ENCODE measurements around the gene CCL17. TPM values are rescaled to one million over a fixed set of nuclear protein-coding genes. Genes with fewer than 3 reads are reported as not detected.
"Not testable (repeated sequence)": the region's sequence is repeated elsewhere in the genome, so short reads cannot be mapped to it uniquely, and the experiment has no call there.

The CCL17 gene
- total RNA-seq, 4 donors from 2014 or later, result 2.6 TPM; not detected in 3

DNA sequence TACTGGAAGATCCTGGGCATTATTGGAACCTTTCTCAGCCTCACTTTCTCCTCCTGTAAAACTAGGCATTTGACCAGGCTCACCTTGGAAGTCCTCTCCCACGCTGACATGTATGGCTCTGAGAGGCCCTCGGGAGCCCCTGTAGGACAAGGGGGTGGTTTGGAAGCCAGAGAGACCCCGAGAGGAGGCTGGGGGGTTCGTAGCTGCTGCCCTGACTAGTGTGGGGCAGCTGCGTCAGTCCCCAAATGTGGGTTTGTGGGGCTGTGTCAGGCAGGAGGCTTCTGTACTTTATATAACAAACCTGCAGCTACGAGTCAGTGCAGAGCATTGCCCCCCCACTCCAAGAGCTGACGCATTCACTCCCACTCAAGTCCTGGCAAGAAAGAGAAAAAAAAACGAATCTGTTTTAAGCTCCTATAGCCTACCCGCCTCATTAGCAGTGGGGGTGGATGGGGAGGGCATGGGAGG, 30.5 kb upstream of the CCL17 start:
- Histone ChIP-seq H3K36me3 (no peaks in the 10 kb centered on the region), H3K9me3 (no peaks in the 10 kb centered on the region), H3K4me1 (peaks cover 52% of the 10 kb centered on the region), H3K27me3 (no peaks in the 10 kb centered on the region), H3K27ac (peak overlapping the region; percentile 81), H3K4me3 (peak overlapping the region; percentile 57)
- TF ChIP-seq POLR2A (IDR thresholded peaks at IDR 0.05) (no peak), EP300 (IDR thresholded peaks at IDR 0.05) (no peak), POLR2AphosphoS5 (IDR thresholded peaks at IDR 0.05) (no peak)
- TF ChIP-seq, protein P1, sequence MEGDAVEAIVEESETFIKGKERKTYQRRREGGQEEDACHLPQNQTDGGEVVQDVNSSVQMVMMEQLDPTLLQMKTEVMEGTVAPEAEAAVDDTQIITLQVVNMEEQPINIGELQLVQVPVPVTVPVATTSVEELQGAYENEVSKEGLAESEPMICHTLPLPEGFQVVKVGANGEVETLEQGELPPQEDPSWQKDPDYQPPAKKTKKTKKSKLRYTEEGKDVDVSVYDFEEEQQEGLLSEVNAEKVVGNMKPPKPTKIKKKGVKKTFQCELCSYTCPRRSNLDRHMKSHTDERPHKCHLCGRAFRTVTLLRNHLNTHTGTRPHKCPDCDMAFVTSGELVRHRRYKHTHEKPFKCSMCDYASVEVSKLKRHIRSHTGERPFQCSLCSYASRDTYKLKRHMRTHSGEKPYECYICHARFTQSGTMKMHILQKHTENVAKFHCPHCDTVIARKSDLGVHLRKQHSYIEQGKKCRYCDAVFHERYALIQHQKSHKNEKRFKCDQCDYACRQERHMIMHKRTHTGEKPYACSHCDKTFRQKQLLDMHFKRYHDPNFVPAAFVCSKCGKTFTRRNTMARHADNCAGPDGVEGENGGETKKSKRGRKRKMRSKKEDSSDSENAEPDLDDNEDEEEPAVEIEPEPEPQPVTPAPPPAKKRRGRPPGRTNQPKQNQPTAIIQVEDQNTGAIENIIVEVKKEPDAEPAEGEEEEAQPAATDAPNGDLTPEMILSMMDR (IDR thresholded peaks at IDR 0.05), result no peak
- no peak for DNase-seq (ENCODE audit: low spot score in 2 of 2)
- WGBS, result 27% methylated on average over 6 of the region's 9 CpGs

DNA sequence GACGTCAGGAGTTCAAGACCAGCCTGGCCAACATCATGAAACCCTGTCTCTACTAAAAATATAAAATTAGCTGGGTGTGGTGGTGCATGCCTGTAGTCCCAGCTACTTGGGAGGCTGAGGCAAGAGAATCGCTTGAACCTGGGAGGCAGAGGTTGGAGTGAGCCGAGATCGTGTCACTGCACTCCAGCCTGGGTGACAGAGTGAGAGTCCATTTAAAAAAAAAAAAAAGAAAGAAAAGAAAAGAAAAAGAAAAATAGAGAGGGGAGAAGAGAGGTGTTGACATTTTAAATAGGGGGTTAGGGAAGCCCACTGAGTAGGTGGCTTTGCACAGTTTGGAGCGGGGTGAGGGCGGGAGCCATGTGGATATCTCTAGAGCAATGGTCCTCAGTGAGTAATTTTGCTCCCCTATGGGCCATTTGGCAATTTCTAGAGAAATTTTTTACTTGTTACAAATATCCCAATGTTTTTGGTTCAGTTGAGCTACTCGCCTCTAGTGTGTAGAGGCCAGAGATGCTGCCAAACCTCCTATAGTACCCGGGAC, 29.6 kb upstream of the CCL17 start:
- not testable (repeated sequence) for H3K4me3 ChIP-seq; H3K27ac ChIP-seq; H3K27me3 ChIP-seq; H3K9me3 ChIP-seq; DNase-seq (ENCODE audit: low spot score in 2 of 2); H3K36me3 ChIP-seq
- WGBS, result 73% methylated on average over 8 of the region's 8 CpGs
- peaks cover 52% of the 10 kb centered on the region for H3K4me1 ChIP-seq

DNA sequence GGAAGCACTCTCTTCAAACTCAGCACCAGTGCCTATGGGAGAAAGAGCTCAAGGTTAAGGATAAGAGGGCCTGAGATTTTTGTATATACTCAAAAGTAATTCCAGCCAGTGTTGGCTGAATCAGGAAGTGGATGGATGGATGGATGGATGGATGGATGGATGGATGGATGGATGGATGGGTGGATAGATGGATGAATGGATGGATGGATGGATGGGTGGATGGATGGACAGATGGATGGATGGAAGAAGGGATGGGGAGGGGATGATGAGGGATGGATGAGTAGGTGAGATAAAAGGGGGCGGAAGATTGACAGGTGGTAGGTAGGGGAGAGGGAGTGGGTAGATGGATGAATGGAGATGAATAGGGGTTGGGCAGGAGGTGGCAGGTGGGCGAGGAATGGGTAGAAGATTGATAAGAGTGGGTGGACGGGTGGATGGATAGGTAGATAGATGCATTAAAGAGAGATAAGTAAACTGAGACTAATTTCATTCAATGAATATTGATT, 28.2 kb upstream of the CCL17 start:
- TF ChIP-seq POLR2AphosphoS5 (IDR thresholded peaks at IDR 0.05) (no peak), EP300 (IDR thresholded peaks at IDR 0.05) (no peak), POLR2A (IDR thresholded peaks at IDR 0.05) (no peak)
- TF ChIP-seq, protein P1 (IDR thresholded peaks at IDR 0.05), result no peak
- no peaks in the 10 kb centered on the region for H3K36me3 ChIP-seq
- 92% methylated on average over 3 of the region's 3 CpGs for WGBS
- H3K27me3 ChIP-seq, result no peaks in the 10 kb centered on the region
- no peak overlapping the region for H3K4me3 ChIP-seq
- no peak for DNase-seq (ENCODE audit: low spot score in 2 of 2)
- H3K9me3 ChIP-seq, result no peaks in the 10 kb centered on the region
- no peak overlapping the region for H3K27ac ChIP-seq
- H3K4me1 ChIP-seq, result peaks cover 57% of the 10 kb centered on the region

DNA sequence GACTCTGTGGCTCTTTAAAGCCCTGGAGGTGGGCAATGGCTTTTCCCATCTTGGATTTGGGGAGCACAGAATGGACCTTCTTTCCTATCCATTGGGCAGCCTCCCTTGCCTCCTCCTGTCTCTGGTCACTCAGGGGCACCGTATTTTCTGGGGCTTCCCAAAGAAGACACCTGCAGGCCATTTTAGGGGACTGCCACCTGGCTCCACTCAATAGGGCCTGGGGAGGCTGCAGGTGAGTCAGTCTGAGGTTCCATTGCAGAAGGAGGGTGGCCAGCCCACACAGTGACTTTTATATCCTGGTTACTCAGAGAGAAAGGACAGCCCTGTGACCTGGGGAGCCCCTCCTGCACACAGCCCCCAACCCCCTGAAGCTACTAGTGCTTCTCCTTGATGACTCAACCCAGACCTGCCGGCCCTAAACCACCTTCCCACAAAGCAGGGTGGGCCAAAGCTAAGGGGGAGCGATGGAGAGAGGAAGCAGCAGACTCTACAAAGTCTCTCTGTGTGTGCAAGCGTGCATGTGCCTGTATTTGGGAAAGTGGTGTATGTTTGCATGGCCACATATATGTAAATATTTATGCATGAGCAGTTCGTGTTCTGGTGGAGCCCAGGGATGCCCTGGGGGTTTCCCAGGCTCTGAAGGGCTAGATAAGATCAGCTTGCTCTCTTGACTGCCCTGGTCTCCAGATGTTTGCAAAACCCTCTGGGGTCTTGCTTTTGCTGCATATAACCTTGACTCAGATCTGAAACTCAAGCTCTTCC, 27.3 kb upstream of the CCL17 start:
- no peak for DNase-seq (ENCODE audit: low spot score in 2 of 2)
- TF ChIP-seq, protein P1 (IDR thresholded peaks at IDR 0.05), result no peak
- TF ChIP-seq POLR2A (IDR thresholded peaks at IDR 0.05), result no peak
- no peak for TF ChIP-seq EP300 (IDR thresholded peaks at IDR 0.05)
- no peak for TF ChIP-seq POLR2AphosphoS5 (IDR thresholded peaks at IDR 0.05)
- H3K4me1 ChIP-seq, result peaks cover 49% of the 10 kb centered on the region

DNA sequence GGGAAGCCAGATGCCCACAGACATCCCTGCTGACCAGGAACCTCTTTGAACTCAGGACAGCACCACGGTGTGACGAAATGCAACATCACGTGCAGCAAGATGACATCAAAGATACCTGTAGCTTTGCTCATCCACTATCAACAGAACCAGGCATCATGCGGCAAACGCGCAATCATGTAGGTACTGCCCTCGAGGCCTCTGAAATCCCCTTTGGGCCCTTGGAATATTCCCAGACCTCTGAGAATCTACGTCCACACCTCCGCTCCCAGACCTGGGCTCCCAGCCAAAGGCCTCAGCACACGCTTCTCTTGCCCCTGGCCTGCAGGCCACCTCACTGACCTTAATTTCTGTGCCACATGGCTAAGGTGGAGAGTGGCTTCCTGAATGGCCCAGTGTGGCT, 25.0 kb upstream of the CCL17 start:
- WGBS, result 71% methylated on average over 7 of the region's 10 CpGs
- H3K36me3 ChIP-seq, result peaks cover 8% of the 10 kb centered on the region
- DNase-seq (ENCODE audit: low spot score in 2 of 2), result no peak
- H3K27me3 ChIP-seq, result no peaks in the 10 kb centered on the region
- no peaks in the 10 kb centered on the region for H3K9me3 ChIP-seq
- H3K27ac ChIP-seq, result no peak overlapping the region
- H3K4me3 ChIP-seq, result no peak overlapping the region
- H3K4me1 ChIP-seq, result peaks cover 34% of the 10 kb centered on the region
- TF ChIP-seq, protein P1 (IDR thresholded peaks at IDR 0.05), result no peak
- TF ChIP-seq EP300 (IDR thresholded peaks at IDR 0.05), result no peak

More for the DNA sequence above, 27.3 kb upstream of the CCL17 start:
- Histone ChIP-seq H3K36me3 (peaks cover 4% of the 10 kb centered on the region), H3K9me3 (no peaks in the 10 kb centered on the region), H3K4me3 (no peak overlapping the region), H3K27me3 (no peaks in the 10 kb centered on the region), H3K27ac (peak overlapping the region; percentile 35)
- 42% methylated on average over 4 of the region's 5 CpGs for WGBS

Measured in suprapubic skin (tissue), 4 donors.